Renal cortex interstitium (tissue), 3 donors: ENCODE data around the gene CHST6. TPM values are rescaled to one million over a fixed set of nuclear protein-coding genes. Genes with fewer than 3 reads are reported as not detected.

ENCODE experiments used
- polyA plus RNA-seq, 3 donors: library from polyadenylated mRNA; unstranded; fragments of 120-200 nt; gene quantifications; one replicate each; pipeline ENCODE4 v1.2.1, GENCODE V29; 2013; ENCODE audit not compliant: insufficient read length in 3 of 3

The CHST6 gene
- polyA plus RNA-seq, 3 donors: 0.65 to 1.1 (median 0.81) TPM

Other genes starting within 250 kb of the CHST6 start
- gene BCAR1, start 243.8 kb downstream of the CHST6 start, polyA plus RNA-seq: 10 to 100 TPM; 40.5 to 66.3 (median 63.9) TPM
- 100 to 1,000 TPM; 156 to 197 (median 173) TPM for gene CFDP1, start 61.9 kb downstream of the CHST6 start, polyA plus RNA-seq
- 10 to 100 TPM; 34.9 to 45.0 (median 41.9) TPM for gene TMEM170A, start 30.8 kb downstream of the CHST6 start, polyA plus RNA-seq
- under 1 TPM; 0.42 to 0.94 (median 0.70) TPM for gene CHST5, start 40.7 kb upstream of the CHST6 start, polyA plus RNA-seq
- gene TMEM231, start 60.8 kb upstream of the CHST6 start, polyA plus RNA-seq: 10 to 100 TPM; 18.3 to 24.9 (median 19.2) TPM
- gene GABARAPL2, start 70.9 kb upstream of the CHST6 start, polyA plus RNA-seq: 100 to 1,000 TPM; 171 to 185 (median 175) TPM
- 10 to 100 TPM; 44.4 to 54.9 (median 49.3) TPM for gene ADAT1, start 127.8 kb upstream of the CHST6 start, polyA plus RNA-seq
- 100 to 1,000 TPM; 126 to 150 (median 137) TPM for gene KARS1, start 152.2 kb upstream of the CHST6 start, polyA plus RNA-seq
- gene TERF2IP, start 152.3 kb upstream of the CHST6 start, polyA plus RNA-seq: 10 to 100 TPM; 78.8 to 87.5 (median 84.1) TPM
- gene CPHXL2, start 181.6 kb upstream of the CHST6 start, polyA plus RNA-seq: under 1 TPM in 2 of 3 donors, not detected in 1; 0.11 to 0.16 TPM
- gene DUXB, start 206.0 kb upstream of the CHST6 start, polyA plus RNA-seq: under 1 TPM in 2 of 3 donors, not detected in 1; 0.17 to 0.18 TPM
- gene CPHXL, start 231.0 kb upstream of the CHST6 start, polyA plus RNA-seq: not detected